Thyroid gland (tissue), 4 donors: ENCODE results near the gene PRRC1.

ENCODE experiments used
- POLR2A ChIP-seq, 2 donors: fragments of 450-650 bp; IDR thresholded peaks; one replicate each; pipeline ENCODE4 v1.6.1; 2017; ENCODE audit warnings: antibody characterized with exemption in 2 of 2, mild to moderate bottlenecking in 2 of 2, moderate library complexity in 1 of 2
- TF ChIP-seq, protein P1 (sequence below), 6 experiments: fragments of 200-600 bp in 3 of 6; fragments of 450-650 bp in 3 of 6; sonication (generic) in 3 of 6; IDR thresholded peaks; one replicate each; pipeline ENCODE4 v1.5.1; 2016 to 2019; ENCODE audit warnings: antibody characterized with exemption in 6 of 6, mild to moderate bottlenecking in 2 of 6, inconsistent platforms in 1 of 6, moderate library complexity in 1 of 6

DNA sequence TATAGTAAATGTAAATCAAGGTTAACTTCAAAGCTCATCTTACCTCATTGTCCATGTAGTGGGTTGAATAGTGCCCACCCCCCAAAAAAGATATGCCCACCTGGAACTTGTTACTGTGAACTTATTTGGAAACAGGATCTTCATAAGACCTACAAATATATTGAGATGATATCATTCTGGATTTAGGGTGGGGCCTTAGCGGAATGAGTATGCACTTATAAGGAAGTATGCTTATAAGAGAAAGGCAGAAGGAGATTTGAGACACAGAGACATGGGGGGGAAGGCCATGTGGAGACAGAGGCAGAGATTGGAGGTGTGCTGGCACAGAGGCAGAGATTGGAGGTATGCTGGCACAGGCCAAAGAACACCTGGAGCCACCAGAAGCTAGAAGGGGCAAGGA is 2.6 kb upstream of the PRRC1 start:
- TF ChIP-seq, protein P1, sequence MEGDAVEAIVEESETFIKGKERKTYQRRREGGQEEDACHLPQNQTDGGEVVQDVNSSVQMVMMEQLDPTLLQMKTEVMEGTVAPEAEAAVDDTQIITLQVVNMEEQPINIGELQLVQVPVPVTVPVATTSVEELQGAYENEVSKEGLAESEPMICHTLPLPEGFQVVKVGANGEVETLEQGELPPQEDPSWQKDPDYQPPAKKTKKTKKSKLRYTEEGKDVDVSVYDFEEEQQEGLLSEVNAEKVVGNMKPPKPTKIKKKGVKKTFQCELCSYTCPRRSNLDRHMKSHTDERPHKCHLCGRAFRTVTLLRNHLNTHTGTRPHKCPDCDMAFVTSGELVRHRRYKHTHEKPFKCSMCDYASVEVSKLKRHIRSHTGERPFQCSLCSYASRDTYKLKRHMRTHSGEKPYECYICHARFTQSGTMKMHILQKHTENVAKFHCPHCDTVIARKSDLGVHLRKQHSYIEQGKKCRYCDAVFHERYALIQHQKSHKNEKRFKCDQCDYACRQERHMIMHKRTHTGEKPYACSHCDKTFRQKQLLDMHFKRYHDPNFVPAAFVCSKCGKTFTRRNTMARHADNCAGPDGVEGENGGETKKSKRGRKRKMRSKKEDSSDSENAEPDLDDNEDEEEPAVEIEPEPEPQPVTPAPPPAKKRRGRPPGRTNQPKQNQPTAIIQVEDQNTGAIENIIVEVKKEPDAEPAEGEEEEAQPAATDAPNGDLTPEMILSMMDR (IDR thresholded peaks at IDR 0.05): no peak
- no peak for TF ChIP-seq POLR2A (IDR thresholded peaks at IDR 0.05)
